Hepatocyte (in vitro differentiated cells): Measurements from ENCODE around the gene PRDM12. TPM values are rescaled to one million over a fixed set of nuclear protein-coding genes. Genes with fewer than 3 reads are reported as not detected.

Experiments
- DNase-seq: peaks from one replicate; pipeline ENCODE4 v3.0.0-alpha.2; 2016; ENCODE audit warnings: low spot score
- H2AFZ ChIP-seq: fragments of 200-600 bp; sonication (generic); 2 replicates; pipeline ENCODE4 v1.6.0; 2016; ENCODE audit warnings: antibody characterized with exemption, mild to moderate bottlenecking
- H3K27ac ChIP-seq: fragments of 200-600 bp; sonication (generic); 2 replicates; pipeline ENCODE4 v1.5.1; 2016; ENCODE audit warnings: mild to moderate bottlenecking
- H3K27me3 ChIP-seq: fragments of 200-600 bp; sonication (generic); 2 replicates; pipeline ENCODE4 v1.6.1; 2016
- H3K36me3 ChIP-seq: fragments of 200-600 bp; sonication (generic); replicated peaks from 2 replicates; pipeline ENCODE4 v1.5.1; 2016; ENCODE audit warnings: low read depth; ENCODE audit not compliant: insufficient read depth
- H3K4me1 ChIP-seq: fragments of 200-600 bp; sonication (generic); 2 replicates; pipeline ENCODE4 v1.5.1; 2016; ENCODE audit warnings: mild to moderate bottlenecking, moderate library complexity; ENCODE audit not compliant: insufficient read depth
- H3K4me2 ChIP-seq: fragments of 200-600 bp; sonication (generic); 2 replicates; pipeline ENCODE4 v1.6.0; 2016
- H3K4me3 ChIP-seq: fragments of 200-600 bp; sonication (generic); 2 replicates; pipeline ENCODE4 v1.5.1; 2016; ENCODE audit warnings: mild to moderate bottlenecking
- H3K79me2 ChIP-seq: fragments of 200-600 bp; sonication (generic); 2 replicates; pipeline ENCODE4 v1.6.0; 2017; ENCODE audit warnings: mild to moderate bottlenecking
- H3K9me2 ChIP-seq: fragments of 200-600 bp; sonication (generic); replicated peaks from 2 replicates; pipeline ENCODE4 v1.6.0; 2017; ENCODE audit warnings: mild to moderate bottlenecking; ENCODE audit not compliant: insufficient read depth
- H3K9me3 ChIP-seq: fragments of 200-600 bp; sonication (generic); 2 replicates; pipeline ENCODE4 v1.5.1; 2016; ENCODE audit warnings: low read depth, mild to moderate bottlenecking
- H4K20me1 ChIP-seq: fragments of 200-600 bp; sonication (generic); 2 replicates; pipeline ENCODE4 v1.6.0; 2016; ENCODE audit warnings: mild to moderate bottlenecking; ENCODE audit not compliant: insufficient read depth, poor library complexity, severe bottlenecking
- CTCF ChIP-seq: fragments of 200-600 bp; sonication (generic); IDR thresholded peaks from 2 replicates; pipeline ENCODE4 v1.5.1; 2016; ENCODE audit warnings: antibody characterized with exemption, mild to moderate bottlenecking; ENCODE audit not compliant: poor library complexity
- EZH2 ChIP-seq: fragments of 200-600 bp; sonication (generic); IDR thresholded peaks from 2 replicates; pipeline ENCODE4 v1.6.1; 2016; ENCODE audit warnings: antibody characterized with exemption, mild to moderate bottlenecking, borderline replicate concordance
- EZH2phosphoT487 ChIP-seq: fragments of 200-600 bp; sonication (generic); IDR thresholded peaks from one replicate; pipeline ENCODE4 v1.6.1; 2018; ENCODE audit warnings: antibody characterized with exemption, mild to moderate bottlenecking, low read depth, moderate library complexity; ENCODE audit not compliant: unreplicated experiment, severe bottlenecking
- WGBS: methylation state at CpG from one replicate; pipeline ENCODE4 v1.1.6; 2016; ENCODE audit warnings: low lambda C conversion rate; ENCODE audit errors: missing lambda C conversion rate; 5-methylcytosine and 5-hydroxymethylcytosine counted together
- polyA plus RNA-seq: library from polyadenylated mRNA; unstranded; fragments of >200 nt; fragmentation: Nextera tagmentation; extraction: Ambion mirVana; gene quantifications from 2 replicates; pipeline ENCODE4 v1.2.1, GENCODE V29; 2016
- total RNA-seq: library from RNA; depleted of rRNA; stranded (reverse); fragments of >200 nt; gene quantifications from 2 replicates; pipeline ENCODE4 v1.2.3, GENCODE V29; 2014

Gene PRDM12
- total and polyA plus RNA-seq, 2 experiments from 2014 or later, result not detected

GRCh38 chr9:130688072-130688471 is 23.7 kb downstream of the PRDM12 start:
- Histone ChIP-seq H2AFZ (no peak overlapping the region), H3K79me2 (no peaks in the 10 kb centered on the region), H3K27me3 (no peaks in the 10 kb centered on the region), H3K27ac (no peak overlapping the region), H3K9me2 (no peaks in the 10 kb centered on the region), H3K4me2 (no peak overlapping the region), H3K36me3 (no peaks in the 10 kb centered on the region), H3K4me3 (no peak overlapping the region), H4K20me1 (no peaks in the 10 kb centered on the region), H3K9me3 (no peaks in the 10 kb centered on the region), H3K4me1 (peaks cover 4% of the 10 kb centered on the region)
- no peak for TF ChIP-seq CTCF
- no peak for TF ChIP-seq EZH2
- TF ChIP-seq EZH2phosphoT487, result no peak
- no peak for DNase-seq
- 86% methylated on average over 5 of the region's 5 CpGs for WGBS

GRCh38 chr9:130689572-130689936 is 25.2 kb downstream of the PRDM12 start:
- Histone ChIP-seq H3K4me2 (peak overlapping the region; percentile 68), H3K79me2 (peaks cover 8% of the 10 kb centered on the region), H3K9me3 (no peaks in the 10 kb centered on the region), H3K27me3 (no peaks in the 10 kb centered on the region), H2AFZ (no peak overlapping the region), H3K27ac (no peak overlapping the region), H3K36me3 (no peaks in the 10 kb centered on the region), H3K4me1 (peaks cover 5% of the 10 kb centered on the region), H3K9me2 (no peaks in the 10 kb centered on the region), H4K20me1 (no peaks in the 10 kb centered on the region), H3K4me3 (no peak overlapping the region)
- WGBS, result 77% methylated on average over 1 of the region's 1 CpG
- no peak for TF ChIP-seq EZH2
- TF ChIP-seq EZH2phosphoT487, result no peak
- TF ChIP-seq CTCF, result no peak
- no peak for DNase-seq

GRCh38 chr9:130689937-130690700 is 25.7 kb downstream of the PRDM12 start:
- Histone ChIP-seq H4K20me1 (no peaks in the 10 kb centered on the region), H3K79me2 (peaks cover 14% of the 10 kb centered on the region), H3K4me1 (peaks cover 5% of the 10 kb centered on the region), H3K4me3 (no peak overlapping the region), H3K27me3 (no peaks in the 10 kb centered on the region), H3K9me2 (no peaks in the 10 kb centered on the region), H2AFZ (peak overlapping the region; percentile 55), H3K27ac (peak overlapping the region; percentile 41), H3K36me3 (no peaks in the 10 kb centered on the region), H3K4me2 (peak overlapping the region; percentile 68), H3K9me3 (no peaks in the 10 kb centered on the region)
- WGBS, result 64% methylated on average over 15 of the region's 15 CpGs
- peak; percentile 64 for DNase-seq
- TF ChIP-seq EZH2 (no peak), CTCF (no peak), EZH2phosphoT487 (no peak)
